Measurements from ENCODE around the gene ANXA2R. TPM values are rescaled to one million over a fixed set of nuclear protein-coding genes. Genes with fewer than 3 reads are reported as not detected.

ANXA2R gene
- total and polyA plus RNA-seq, 2 of the 13 experiments (the other 11 are each of a cell fraction or from before 2014, with no cell fraction given) = 0.95 to 1.3 TPM

DNA sequence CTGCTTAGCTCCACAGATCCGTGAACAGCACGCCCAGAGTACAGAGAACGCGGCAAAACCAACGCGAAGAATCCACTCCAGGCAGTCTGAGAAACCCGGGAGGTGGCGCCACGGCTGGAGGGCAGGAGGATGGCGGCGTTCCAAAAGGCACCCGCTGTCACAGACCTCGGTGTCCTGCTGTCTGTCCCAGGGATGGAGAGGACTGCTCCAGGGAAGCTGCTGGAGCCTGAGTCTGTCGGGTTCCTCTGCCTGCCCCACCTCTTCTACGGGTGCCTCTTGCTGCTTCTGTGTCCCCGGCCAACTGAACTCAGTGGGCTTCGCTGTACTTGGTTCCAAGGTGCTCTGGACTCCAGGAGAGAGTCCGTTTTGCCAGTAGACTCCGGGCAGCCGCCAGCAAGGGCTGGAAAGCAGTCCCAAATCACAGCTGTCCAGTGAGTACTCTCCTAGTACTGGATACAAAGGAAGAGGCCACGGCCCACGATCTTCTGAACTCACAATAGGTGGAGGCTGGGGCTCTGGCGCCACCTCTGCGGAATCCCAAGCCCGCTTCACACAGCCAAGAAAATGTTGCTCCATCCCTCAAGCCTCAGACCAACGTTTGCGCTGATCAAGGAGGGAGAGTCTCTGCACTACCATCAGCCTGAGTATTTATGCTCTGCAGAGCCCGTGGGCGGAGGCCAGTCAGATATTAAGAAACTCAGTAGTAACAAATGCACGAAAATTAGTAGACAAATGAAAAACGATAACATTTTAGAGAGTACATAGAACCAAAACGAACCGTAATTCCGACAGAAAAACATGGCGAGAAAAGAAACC lies 440 bp downstream of the ANXA2R start (continued):
- TF ChIP-seq DZIP1 (CRISPR knock-in tag; IDR thresholded peaks at IDR 0.05) = no peak
- TF ChIP-seq MED13 (CRISPR knock-in tag; IDR thresholded peaks at IDR 0.05) = no peak
- TF ChIP-seq ZUFSP (CRISPR knock-in tag; IDR thresholded peaks at IDR 0.05; ENCODE audit: borderline replicate concordance) = no peak
- TF ChIP-seq, protein P1, sequence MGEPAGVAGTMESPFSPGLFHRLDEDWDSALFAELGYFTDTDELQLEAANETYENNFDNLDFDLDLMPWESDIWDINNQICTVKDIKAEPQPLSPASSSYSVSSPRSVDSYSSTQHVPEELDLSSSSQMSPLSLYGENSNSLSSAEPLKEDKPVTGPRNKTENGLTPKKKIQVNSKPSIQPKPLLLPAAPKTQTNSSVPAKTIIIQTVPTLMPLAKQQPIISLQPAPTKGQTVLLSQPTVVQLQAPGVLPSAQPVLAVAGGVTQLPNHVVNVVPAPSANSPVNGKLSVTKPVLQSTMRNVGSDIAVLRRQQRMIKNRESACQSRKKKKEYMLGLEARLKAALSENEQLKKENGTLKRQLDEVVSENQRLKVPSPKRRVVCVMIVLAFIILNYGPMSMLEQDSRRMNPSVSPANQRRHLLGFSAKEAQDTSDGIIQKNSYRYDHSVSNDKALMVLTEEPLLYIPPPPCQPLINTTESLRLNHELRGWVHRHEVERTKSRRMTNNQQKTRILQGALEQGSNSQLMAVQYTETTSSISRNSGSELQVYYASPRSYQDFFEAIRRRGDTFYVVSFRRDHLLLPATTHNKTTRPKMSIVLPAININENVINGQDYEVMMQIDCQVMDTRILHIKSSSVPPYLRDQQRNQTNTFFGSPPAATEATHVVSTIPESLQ (CRISPR knock-in tag; conservative IDR thresholded peaks at IDR 0.05) = no peak
- no peak; the same call in 1 of the 2 replicates for TF ChIP-seq HMG20B (CRISPR knock-in tag; conservative IDR thresholded peaks at IDR 0.05)
- TF ChIP-seq GLI4 (CRISPR knock-in tag; IDR thresholded peaks at IDR 0.05; ENCODE audit: borderline replicate concordance) = peak; percentile 48; the same call in 1 of the 2 replicates
- TF ChIP-seq ZNF350 (CRISPR knock-in tag; IDR thresholded peaks at IDR 0.05; ENCODE audit: borderline replicate concordance, low read depth) = no peak
- no peak for TF ChIP-seq ZNF569 (CRISPR knock-in tag; IDR thresholded peaks at IDR 0.05; ENCODE audit: borderline replicate concordance)
- TF ChIP-seq ZNF362 (CRISPR knock-in tag; IDR thresholded peaks at IDR 0.05; ENCODE audit: borderline replicate concordance) = no peak
- no peak for TF ChIP-seq ZNF740 (CRISPR knock-in tag; IDR thresholded peaks at IDR 0.05)
- no peak for TF ChIP-seq POLR2AphosphoS2 (IDR thresholded peaks at IDR 0.05; ENCODE audit: low read depth, low read length)
- no peak for TF ChIP-seq ZNF652 (CRISPR knock-in tag; IDR thresholded peaks at IDR 0.05; ENCODE audit: borderline replicate concordance, low read depth)
- TF ChIP-seq ZNF792 (CRISPR knock-in tag; IDR thresholded peaks at IDR 0.05) = peak; percentile 45
- peak; percentile 52; the same call in 1 of the 2 replicates for TF ChIP-seq TFDP2 (CRISPR knock-in tag; IDR thresholded peaks at IDR 0.05)
- TF ChIP-seq ETV6 (CRISPR knock-in tag; conservative IDR thresholded peaks at IDR 0.05) = no peak
- TF ChIP-seq SIN3B (IDR thresholded peaks at IDR 0.05; ENCODE audit: low read length) = no peak
- TF ChIP-seq ZNF160 (CRISPR knock-in tag; IDR thresholded peaks at IDR 0.05) = no peak; the same call in 1 of the 2 replicates
- no peak for TF ChIP-seq ISX (CRISPR knock-in tag; conservative IDR thresholded peaks at IDR 0.05)
- no peak for TF ChIP-seq ZSCAN25 (CRISPR knock-in tag; IDR thresholded peaks at IDR 0.05)
- TF ChIP-seq ZNF282 (IDR thresholded peaks at IDR 0.05; ENCODE audit: partially characterized antibody) = no peak
